ENCODE results near the gene TROAP. TPM values are rescaled to one million over a fixed set of nuclear protein-coding genes. Genes with fewer than 3 reads are reported as not detected.
"Not testable (repeated sequence)": the region's sequence is repeated elsewhere in the genome, so short reads cannot be mapped to it uniquely, and the experiment has no call there.

Gene TROAP
- total RNA-seq, 8 experiments from 2014 or later, result 0.61 to 43.1 (median 2.8) TPM

GRCh38 chr12:49296034-49296835, 26.8 kb upstream of the TROAP start:
- ATAC-seq (replicated peaks in 6 of 8), result peak in 6 of 8 experiments; percentile 4 to 82 (median 30)
- Histone ChIP-seq H3K4me1 (replicated peaks in 1 of 2) (peaks cover 21 to 35% of the 10 kb centered on the region in 2 donors), H3K27ac (no peak overlapping the region), H3K4me3 (peak overlapping the region in 3 of 5 donors; percentile 23 to 28 (median 28))
- in situ Hi-C loops (cut with MboI; ENCODE audit: low pct_unique_long_range_greater_than_20kb in 2 of 9, low sequenced_read_pairs in 9 of 9, unreplicated experiment in 9 of 9), result no loop called here
- 1 to 60% (median 35%) methylated on average over 1 to 30 of the region's 54 CpGs; no CpG with 5 or more reads in 3 of the 10 experiments for WGBS, 10 experiments

- H3K4me1 ChIP-seq (replicated peaks in 1 of 2), result peaks cover 21 to 35% of the 10 kb centered on the region in 2 donors
- H3K4me3 ChIP-seq, result peak overlapping the region; percentile 4 to 28 (median 23)
- peak in 4 of 8 experiments; percentile 14 to 29 (median 22) for ATAC-seq (replicated peaks in 6 of 8)
- in situ Hi-C loops (cut with MboI; ENCODE audit: low pct_unique_long_range_greater_than_20kb in 2 of 9, low sequenced_read_pairs in 9 of 9, unreplicated experiment in 9 of 9), result no loop called here
- H3K27ac ChIP-seq, result no peak overlapping the region
- WGBS, 10 experiments, result 0 to 27% (median 2%) methylated on average over 1 to 19 of the region's 77 CpGs; no CpG with 5 or more reads in 3 of the 10 experiments
These were observed 26.0 kb upstream of the TROAP start for GRCh38 chr12:49296836-49297694.

DNA sequence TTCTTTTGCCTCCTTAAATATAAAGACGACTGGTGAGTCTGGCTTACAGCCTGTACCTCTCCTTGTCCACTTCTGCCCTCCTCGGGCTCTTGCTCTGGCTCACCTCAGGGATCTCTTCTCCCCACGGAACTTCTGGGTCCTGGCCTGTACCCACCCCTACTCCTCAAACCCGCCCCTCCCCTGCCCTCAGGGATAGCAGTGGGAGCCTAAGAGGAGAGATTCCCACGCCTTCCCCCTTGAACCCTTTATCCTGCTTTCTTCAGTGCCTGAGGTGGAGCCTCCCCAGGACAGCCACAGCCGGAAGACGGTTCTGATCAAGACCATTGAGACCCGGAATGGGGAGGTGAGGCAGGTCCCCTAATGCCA, 25.4 kb upstream of the TROAP start:
- 0 to 40% (median 20%) methylated on average over 1 to 2 of the region's 8 CpGs; no CpG with 5 or more reads in 6 of the 10 experiments for WGBS, 10 experiments
- Histone ChIP-seq H3K4me1 (replicated peaks in 1 of 2) (peaks cover 21 to 34% of the 10 kb centered on the region in 2 donors), H3K27ac (no peak overlapping the region), H3K4me3 (peak overlapping the region in 1 of 5 donors; percentile 23)
- no peak for ATAC-seq (replicated peaks in 6 of 8)
- in situ Hi-C loops (cut with MboI; ENCODE audit: low pct_unique_long_range_greater_than_20kb in 2 of 9, low sequenced_read_pairs in 9 of 9, unreplicated experiment in 9 of 9), result no loop called here

DNA sequence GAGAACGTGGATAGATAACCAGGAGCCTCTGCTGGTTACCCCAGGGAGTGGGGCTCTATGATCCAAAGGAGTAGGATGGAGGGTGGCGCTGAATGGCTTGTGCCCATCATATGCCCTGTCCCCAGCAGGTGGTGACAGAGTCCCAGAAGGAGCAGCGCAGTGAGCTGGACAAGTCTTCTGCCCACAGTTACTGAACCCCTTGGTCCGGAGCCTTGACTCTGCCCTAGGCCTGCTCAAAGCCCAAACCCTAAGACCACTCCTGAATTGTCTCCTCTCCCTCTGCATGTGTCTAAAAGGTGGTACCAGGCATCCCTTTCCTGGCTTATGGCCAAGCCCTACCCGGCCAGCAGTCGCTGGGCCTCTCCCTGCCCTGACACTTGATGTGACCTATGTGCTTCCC, 24.9 kb upstream of the TROAP start:
- ATAC-seq (replicated peaks in 6 of 8), result peak in 1 of 8 experiments; percentile 11
- in situ Hi-C loops (cut with MboI; ENCODE audit: low pct_unique_long_range_greater_than_20kb in 2 of 9, low sequenced_read_pairs in 9 of 9, unreplicated experiment in 9 of 9), result no loop called here
- Histone ChIP-seq H3K4me1 (replicated peaks in 1 of 2) (peaks cover 17 to 29% of the 10 kb centered on the region in 2 donors), H3K4me3 (no peak overlapping the region), H3K27ac (no peak overlapping the region)
- 6 to 100% (median 62%) methylated on average over 1 to 5 of the region's 6 CpGs; no CpG with 5 or more reads in 2 of the 10 experiments for WGBS, 10 experiments

- Histone ChIP-seq H3K27ac (no peak overlapping the region), H3K4me3 (no peak overlapping the region), H3K4me1 (replicated peaks in 1 of 2) (peaks cover 0 to 4% of the 10 kb centered on the region in 2 donors)
- 30 to 75% (median 61%) methylated on average over 1 to 4 of the region's 4 CpGs; no CpG with 5 or more reads in 2 of the 10 experiments for WGBS, 10 experiments
- in situ Hi-C loops (cut with MboI; ENCODE audit: low pct_unique_long_range_greater_than_20kb in 2 of 9, low sequenced_read_pairs in 9 of 9, unreplicated experiment in 9 of 9), result no loop called here
- ATAC-seq (replicated peaks in 6 of 8), result no peak
These were observed 21.3 kb upstream of the TROAP start for GRCh38 chr12:49301760-49302159.

DNA sequence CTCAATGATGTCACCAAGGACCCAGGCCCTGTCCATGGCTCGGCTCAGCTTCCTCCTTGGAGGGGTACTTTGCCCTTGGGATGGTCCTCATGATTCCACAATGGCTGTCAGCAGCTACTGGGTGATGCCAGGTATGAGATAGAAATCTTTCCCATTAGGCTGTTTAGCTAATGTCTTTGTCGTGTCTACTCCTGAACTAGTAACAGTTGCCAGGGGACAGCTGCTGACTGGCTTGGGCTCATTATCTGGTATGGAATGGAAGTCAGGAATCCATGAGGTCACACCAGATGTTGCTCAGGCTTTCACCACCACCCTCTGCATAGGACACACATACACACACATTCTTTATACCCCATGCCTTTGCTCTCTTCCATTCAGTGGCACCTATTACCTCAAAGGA, 18.9 kb upstream of the TROAP start:
- in situ Hi-C loops (cut with MboI; ENCODE audit: low pct_unique_long_range_greater_than_20kb in 2 of 9, low sequenced_read_pairs in 9 of 9, unreplicated experiment in 9 of 9), result no loop called here
- ATAC-seq (replicated peaks in 6 of 8), result peak in 5 of 8 experiments; percentile 22 to 95 (median 79)
- WGBS, 10 experiments, result 56 to 100% (median 73%) methylated on average over 1 to 2 of the region's 2 CpGs; no CpG with 5 or more reads in 4 of the 10 experiments

DNA sequence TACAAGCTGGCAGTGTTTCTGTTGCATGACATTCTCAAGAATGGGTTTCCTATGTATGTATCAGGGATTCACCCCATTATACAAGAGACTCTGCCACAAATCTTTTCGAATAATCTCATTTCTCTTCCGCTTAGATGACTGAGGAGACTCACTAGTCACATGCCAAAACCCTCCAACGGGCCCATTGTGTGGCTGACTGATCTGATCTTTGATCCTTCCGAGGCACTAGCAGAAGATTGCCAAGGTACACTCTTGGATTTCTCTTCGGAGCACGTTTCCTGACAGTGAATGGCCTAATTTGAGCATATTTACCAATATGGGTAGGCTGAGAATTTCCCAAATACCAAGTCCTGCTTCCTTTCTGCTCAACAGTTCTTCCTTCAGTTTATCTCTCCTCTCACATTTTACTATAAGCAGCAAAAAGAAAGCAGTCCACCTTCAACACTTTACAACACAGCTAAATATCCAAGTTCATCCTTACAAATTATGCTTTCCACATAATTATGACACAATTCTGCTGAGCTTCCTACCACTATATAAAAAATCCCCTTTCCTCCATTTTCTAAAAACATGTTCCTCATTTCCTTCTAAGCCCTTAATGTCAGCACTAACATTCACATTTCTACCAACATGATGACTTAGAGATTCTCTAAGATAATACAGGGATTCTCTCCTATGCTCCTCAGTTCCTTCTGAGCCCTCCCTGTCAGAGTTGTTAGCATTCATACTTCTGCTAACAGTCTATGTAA, 17.1 kb upstream of the TROAP start:
- WGBS, 10 experiments, result 34 to 77% (median 48%) methylated on average over 1 to 6 of the region's 6 CpGs
- no peaks in the 10 kb centered on the region for H3K4me1 ChIP-seq (replicated peaks in 1 of 2)
- H3K27ac ChIP-seq, result no peak overlapping the region
- ATAC-seq (replicated peaks in 6 of 8), result no peak
- in situ Hi-C loops (cut with MboI; ENCODE audit: low pct_unique_long_range_greater_than_20kb in 2 of 9, low sequenced_read_pairs in 9 of 9, unreplicated experiment in 9 of 9), result no loop called here
- no peak overlapping the region for H3K4me3 ChIP-seq

More for the DNA sequence above, 18.9 kb upstream of the TROAP start:
- Histone ChIP-seq H3K4me3 (no peak overlapping the region), H3K4me1 (replicated peaks in 1 of 2) (no peaks in the 10 kb centered on the region), H3K27ac (no peak overlapping the region)

GRCh38 chr12:49309386-49309785, 13.7 kb upstream of the TROAP start:
- H3K27ac ChIP-seq, result no peak overlapping the region
- 60 to 100% (median 83%) methylated on average over 1 to 7 of the region's 7 CpGs; no CpG with 5 or more reads in 1 of the 10 experiments for WGBS, 10 experiments
- in situ Hi-C loops (cut with MboI; ENCODE audit: low pct_unique_long_range_greater_than_20kb in 2 of 9, low sequenced_read_pairs in 9 of 9, unreplicated experiment in 9 of 9), result no loop called here

GRCh38 chr12:49310451-49311000, 12.5 kb upstream of the TROAP start:
- ATAC-seq (replicated peaks in 6 of 8); H3K4me3 ChIP-seq; H3K27ac ChIP-seq; in situ Hi-C loops (cut with MboI; ENCODE audit: low pct_unique_long_range_greater_than_20kb in 2 of 9, low sequenced_read_pairs in 9 of 9, unreplicated experiment in 9 of 9); H3K4me1 ChIP-seq (replicated peaks in 1 of 2): not testable (repeated sequence)
- WGBS, 10 experiments, result no CpG with 5 or more reads among the region's 3 CpGs

More at GRCh38 chr12:49309386-49309785, 13.7 kb upstream of the TROAP start:
- H3K4me1 ChIP-seq (replicated peaks in 1 of 2), result no peaks in the 10 kb centered on the region
- peak in 2 of 8 experiments; percentile 15 to 35 for ATAC-seq (replicated peaks in 6 of 8)
- no peak overlapping the region for H3K4me3 ChIP-seq

- Histone ChIP-seq H3K4me1 (replicated peaks in 1 of 2) (no peaks in the 10 kb centered on the region), H3K4me3 (no peak overlapping the region), H3K27ac (no peak overlapping the region)
- ATAC-seq (replicated peaks in 6 of 8), result no peak
- WGBS, 10 experiments, result 60 to 100% (median 79%) methylated on average over 1 of the region's 1 CpG; no CpG with 5 or more reads in 4 of the 10 experiments
- in situ Hi-C loops (cut with MboI; ENCODE audit: low pct_unique_long_range_greater_than_20kb in 2 of 9, low sequenced_read_pairs in 9 of 9, unreplicated experiment in 9 of 9), result no loop called here
These were observed 8.2 kb upstream of the TROAP start for GRCh38 chr12:49314811-49315210.

GRCh38 chr12:49317118-49317517, 5.9 kb upstream of the TROAP start:
- H3K4me1 ChIP-seq (replicated peaks in 1 of 2); H3K27ac ChIP-seq; H3K4me3 ChIP-seq; in situ Hi-C loops (cut with MboI; ENCODE audit: low pct_unique_long_range_greater_than_20kb in 2 of 9, low sequenced_read_pairs in 9 of 9, unreplicated experiment in 9 of 9); ATAC-seq (replicated peaks in 6 of 8): not testable (repeated sequence)
- 74 to 100% (median 82%) methylated on average over 1 to 9 of the region's 10 CpGs; no CpG with 5 or more reads in 2 of the 10 experiments for WGBS, 10 experiments

GRCh38 chr12:49320411-49321103, 2.5 kb upstream of the TROAP start:
- ATAC-seq (replicated peaks in 6 of 8); H3K4me1 ChIP-seq (replicated peaks in 1 of 2); in situ Hi-C loops (cut with MboI; ENCODE audit: low pct_unique_long_range_greater_than_20kb in 2 of 9, low sequenced_read_pairs in 9 of 9, unreplicated experiment in 9 of 9); H3K27ac ChIP-seq; H3K4me3 ChIP-seq: not testable (repeated sequence)
- 76 to 94% (median 88%) methylated on average over 5 to 9 of the region's 9 CpGs; no CpG with 5 or more reads in 1 of the 10 experiments for WGBS, 10 experiments

All from motor neuron (in vitro differentiated cells).